SJSA1 (cell line): ENCODE data around the gene TEX261. TPM values are rescaled to one million over a fixed set of nuclear protein-coding genes. Genes with fewer than 3 reads are reported as not detected.

Source experiments
- DNase-seq, 2 experiments: peaks; one replicate each; pipeline ENCODE4 v3.0.0-alpha.2; 2015 to 2020; ENCODE audit warnings: low spot score in 2 of 2, low read depth in 1 of 2
- H3K27ac ChIP-seq: fragments of 250-450 bp; sonication (Bioruptor Pico); 2 replicates; pipeline ENCODE4 v1.5.1; 2020; ENCODE audit warnings: mild to moderate bottlenecking, moderate library complexity
- H3K27me3 ChIP-seq: fragments of 250-450 bp; sonication (Bioruptor Pico); replicated peaks from 2 replicates; pipeline ENCODE4 v1.5.1; 2020; ENCODE audit warnings: mild to moderate bottlenecking, moderate library complexity
- H3K36me3 ChIP-seq: fragments of 250-450 bp; sonication (Bioruptor Pico); 2 replicates; pipeline ENCODE4 v1.5.1; 2020; ENCODE audit warnings: mild to moderate bottlenecking
- H3K4me1 ChIP-seq: fragments of 250-450 bp; sonication (Bioruptor Pico); replicated peaks from 2 replicates; pipeline ENCODE4 v1.6.1; 2021; ENCODE audit warnings: mild to moderate bottlenecking
- H3K4me3 ChIP-seq: fragments of 250-450 bp; sonication (Bioruptor Pico); 2 replicates; pipeline ENCODE4 v1.5.1; 2020; ENCODE audit warnings: mild to moderate bottlenecking
- H3K9me3 ChIP-seq: fragments of 250-450 bp; sonication (Bioruptor Pico); replicated peaks from 2 replicates; pipeline ENCODE4 v1.5.1; 2020; ENCODE audit warnings: mild to moderate bottlenecking
- total RNA-seq: library from RNA; depleted of rRNA; stranded (reverse); fragments of >200 nt; shearing (Covaris generic); gene quantifications from 2 replicates; pipeline ENCODE4 v1.2.3, GENCODE V29; 2014; rRNA removed

The TEX261 gene
- total RNA-seq, 1 experiment from 2014 or later: 50.5 TPM

DNA sequence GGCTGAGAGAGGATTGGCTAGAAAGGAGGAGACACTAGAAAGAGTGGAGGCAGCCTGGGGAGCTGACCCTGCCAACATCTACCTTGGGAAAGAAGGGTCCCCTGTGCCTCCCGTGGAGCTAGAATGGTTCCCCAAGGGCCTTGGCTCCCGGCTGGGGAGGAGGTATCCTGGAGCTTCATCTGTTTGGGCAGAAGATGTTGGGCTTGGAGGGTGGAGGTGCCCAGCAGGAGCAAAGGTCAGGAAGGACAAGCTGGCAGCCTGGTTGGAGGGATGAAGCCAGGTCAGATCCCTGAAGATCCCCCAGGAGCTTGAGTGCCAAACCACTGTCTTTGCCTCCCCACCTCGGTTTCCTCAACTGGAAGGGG lies 56.1 kb downstream of the TEX261 start:
- H3K27me3 ChIP-seq: peaks cover 1% of the 10 kb centered on the region; the same call in 1 of the 2 replicates
- DNase-seq: no peak
- H3K4me3 ChIP-seq: no peak overlapping the region
- H3K27ac ChIP-seq: no peak overlapping the region
- H3K36me3 ChIP-seq: no peaks in the 10 kb centered on the region
- H3K4me1 ChIP-seq: no peaks in the 10 kb centered on the region
- no peaks in the 10 kb centered on the region for H3K9me3 ChIP-seq

DNA sequence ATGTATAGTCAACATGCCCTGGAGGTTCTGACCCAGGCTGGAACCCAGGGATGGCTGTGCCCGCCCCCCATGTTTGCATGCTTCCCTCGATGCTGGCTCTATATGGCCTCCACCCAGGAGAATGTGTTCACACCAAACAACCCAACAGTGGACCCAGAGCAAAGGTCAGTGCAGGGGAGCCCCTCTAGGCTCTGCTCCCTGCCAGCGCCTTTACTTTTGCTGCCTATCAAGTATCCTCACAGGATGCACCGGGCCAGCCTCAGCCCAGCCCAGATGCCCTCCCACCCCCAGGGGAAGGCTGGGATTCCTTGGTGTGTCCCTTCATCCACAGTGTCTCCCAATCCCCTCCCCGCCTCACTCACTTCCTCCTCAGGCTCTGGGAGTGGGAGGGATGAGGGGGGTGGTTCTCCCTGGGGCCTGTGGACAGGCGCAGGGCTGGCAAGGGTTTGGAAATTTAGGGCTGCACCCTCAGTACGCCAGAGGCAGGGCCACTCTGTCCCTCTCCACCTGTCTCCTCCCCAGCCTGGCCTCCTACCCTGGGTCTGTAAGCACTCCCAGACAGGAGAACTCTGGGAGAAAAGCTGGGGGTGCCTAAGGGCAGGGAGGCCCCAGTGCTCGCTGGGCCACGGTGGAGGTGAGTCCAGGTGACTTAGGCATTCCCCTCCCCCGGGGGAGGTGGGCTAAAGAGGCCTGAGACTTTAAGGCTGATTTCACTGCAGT lies 56.6 kb downstream of the TEX261 start:
- Histone ChIP-seq H3K4me3 (no peak overlapping the region), H3K27me3 (peaks cover 4% of the 10 kb centered on the region; the same call in 1 of the 2 replicates), H3K4me1 (no peaks in the 10 kb centered on the region), H3K36me3 (no peaks in the 10 kb centered on the region), H3K27ac (no peak overlapping the region), H3K9me3 (no peaks in the 10 kb centered on the region)
- DNase-seq: peak in 1 of 2 experiments; percentile 33

DNA sequence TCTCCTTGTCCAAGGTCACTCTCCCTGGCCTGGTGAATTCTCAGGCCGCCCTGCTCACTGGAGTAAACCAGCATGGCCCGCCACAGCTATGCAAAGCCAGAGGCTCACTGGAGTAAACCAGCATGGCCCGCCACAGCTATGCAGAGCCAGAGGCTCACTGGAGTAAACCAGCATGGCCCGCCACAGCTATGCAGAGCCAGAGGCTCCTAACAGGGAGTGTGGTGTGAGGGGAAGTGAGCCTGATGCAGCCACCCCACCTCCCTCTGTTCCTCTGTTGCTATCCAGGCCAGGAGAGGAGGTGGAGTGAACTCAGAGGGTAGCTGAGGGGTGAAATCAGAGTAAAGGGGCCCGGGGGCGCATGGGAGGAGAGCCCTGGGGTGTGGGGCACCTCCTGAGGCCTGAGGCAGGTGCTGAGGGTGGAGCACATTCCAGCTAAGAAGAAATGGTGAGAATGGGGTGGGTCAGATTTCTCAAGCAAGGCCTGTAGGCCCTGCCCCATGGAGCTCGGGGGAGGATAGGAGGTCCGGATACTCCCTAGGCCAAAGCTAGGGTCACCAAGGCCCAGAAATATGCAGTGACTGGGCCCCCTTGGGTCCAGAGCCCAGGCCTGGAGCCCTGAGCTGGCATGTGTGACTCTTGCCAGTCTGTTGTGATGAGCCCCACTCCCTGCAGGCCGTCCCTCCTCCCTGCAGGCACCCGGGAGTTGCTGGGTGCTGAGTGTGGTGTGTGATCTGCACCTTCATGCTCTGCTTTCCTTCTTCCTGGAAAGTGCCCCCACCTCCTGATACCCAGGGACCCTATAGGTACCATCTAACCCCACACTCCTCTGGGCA lies 57.5 kb downstream of the TEX261 start:
- no peaks in the 10 kb centered on the region for H3K36me3 ChIP-seq
- no peaks in the 10 kb centered on the region for H3K9me3 ChIP-seq
- H3K27me3 ChIP-seq: peaks cover 4% of the 10 kb centered on the region; the same call in 1 of the 2 replicates
- H3K4me1 ChIP-seq: no peaks in the 10 kb centered on the region
- H3K27ac ChIP-seq: no peak overlapping the region
- peak in 1 of 2 experiments; percentile 29 for DNase-seq
- H3K4me3 ChIP-seq: no peak overlapping the region

DNA sequence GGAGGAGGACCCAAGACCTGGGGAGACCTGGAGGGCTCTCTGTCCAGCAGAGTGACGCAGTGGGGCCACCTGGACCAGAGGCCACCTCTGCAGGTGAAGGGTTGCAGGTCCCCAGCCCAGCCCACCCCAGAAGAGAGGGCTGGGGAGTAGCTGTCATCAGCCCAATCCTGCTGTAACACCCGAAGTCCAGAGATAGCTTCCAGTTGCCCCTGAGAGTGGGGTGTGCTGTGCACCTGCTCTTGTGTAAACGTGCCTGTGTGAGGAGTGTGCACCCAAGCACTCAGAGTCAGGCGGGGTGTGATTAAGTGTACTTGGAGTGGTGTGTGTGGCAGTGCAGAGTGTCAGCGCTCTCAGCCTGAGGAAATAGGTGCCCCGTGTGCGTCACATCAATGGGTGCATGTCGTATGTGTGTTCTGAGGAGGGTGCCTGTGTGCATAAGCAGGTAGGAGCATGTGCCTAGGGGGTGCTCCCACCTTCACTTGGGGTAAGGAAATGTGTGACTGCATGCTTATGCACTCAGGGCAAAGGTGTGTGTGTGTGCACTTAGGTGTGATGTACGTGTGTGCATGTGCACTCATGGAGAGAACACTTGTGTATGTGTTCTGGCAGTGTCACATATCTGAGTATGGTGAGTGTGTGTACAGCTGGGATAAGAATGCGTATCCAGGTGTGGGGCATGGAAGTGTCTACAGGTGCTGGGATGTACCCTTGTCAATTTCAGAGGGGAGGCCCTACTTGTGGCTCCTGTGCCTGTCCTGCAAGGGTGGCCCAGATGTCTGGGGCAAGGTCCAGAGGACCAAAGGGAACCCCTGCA lies 58.3 kb downstream of the TEX261 start:
- no peaks in the 10 kb centered on the region for H3K9me3 ChIP-seq
- no peak overlapping the region for H3K27ac ChIP-seq
- H3K4me1 ChIP-seq: no peaks in the 10 kb centered on the region
- DNase-seq: peak in 1 of 2 experiments; percentile 26
- no peak overlapping the region for H3K4me3 ChIP-seq
- no peaks in the 10 kb centered on the region for H3K36me3 ChIP-seq
- peaks cover 4% of the 10 kb centered on the region; the same call in 1 of the 2 replicates for H3K27me3 ChIP-seq

Other genes with a start within 250 kb of the TEX261 start
- not detected in 2 replicates for gene ADD2, start 226.7 kb downstream of the TEX261 start, total RNA-seq
- gene FIGLA, start 204.2 kb downstream of the TEX261 start, total RNA-seq: not detected in 2 replicates
- not detected in 2 replicates for gene CLEC4F, start 174.3 kb downstream of the TEX261 start, total RNA-seq
- not detected in 2 replicates for gene CD207, start 159.1 kb downstream of the TEX261 start, total RNA-seq
- not detected in 2 replicates for gene VAX2, start 94.3 kb downstream of the TEX261 start, total RNA-seq
- gene ATP6V1B1, start 59.0 kb downstream of the TEX261 start, total RNA-seq: not detected in 2 replicates
- not detected in 2 replicates for gene ANKRD53, start 16.2 kb downstream of the TEX261 start, total RNA-seq
- gene NAGK, start 73.8 kb upstream of the TEX261 start, total RNA-seq: 35.8 and 48.0 TPM in 2 replicates
- gene MCEE, start 135.4 kb upstream of the TEX261 start, total RNA-seq: 6.2 and 9.6 TPM in 2 replicates
- 30.2 and 44.1 TPM in 2 replicates for gene MPHOSPH10, start 135.8 kb upstream of the TEX261 start, total RNA-seq
- 0.25 and 0.34 TPM in 2 replicates for gene PAIP2B, start 232.2 kb upstream of the TEX261 start, total RNA-seq